GM23248 (cell line): ENCODE results near the gene GSDME. TPM values are rescaled to one million over a fixed set of nuclear protein-coding genes. Genes with fewer than 3 reads are reported as not detected.

Experiments
- DNase-seq: peaks from one replicate; pipeline ENCODE4 v3.0.0-alpha.2; 2015
- H2AFZ ChIP-seq: fragments of 200-600 bp; sonication (generic); 2 replicates; pipeline ENCODE4 v1.6.1; 2016; ENCODE audit warnings: antibody characterized with exemption
- H3F3A ChIP-seq: fragments of 200-600 bp; sonication (generic); 2 replicates; pipeline ENCODE4 v1.6.1; 2016; ENCODE audit warnings: mild to moderate bottlenecking, antibody characterized with exemption, mixed run types; ENCODE audit not compliant: insufficient read depth
- H3K27ac ChIP-seq: fragments of 200-600 bp; sonication (generic); 2 replicates; pipeline ENCODE4 v1.5.1; 2016; ENCODE audit warnings: mild to moderate bottlenecking
- H3K27me3 ChIP-seq: fragments of 200-600 bp; sonication (generic); replicated peaks from 2 replicates; pipeline ENCODE4 v1.6.1; 2016; ENCODE audit warnings: mild to moderate bottlenecking; ENCODE audit not compliant: insufficient read depth
- H3K36me3 ChIP-seq: fragments of 200-600 bp; sonication (generic); 2 replicates; pipeline ENCODE4 v1.6.1; 2016; ENCODE audit warnings: low read depth, mild to moderate bottlenecking
- H3K4me1 ChIP-seq: fragments of 200-600 bp; sonication (generic); 2 replicates; pipeline ENCODE4 v1.6.1; 2016; ENCODE audit warnings: mild to moderate bottlenecking; ENCODE audit not compliant: insufficient read depth
- H3K4me2 ChIP-seq: fragments of 200-600 bp; sonication (generic); one replicate; pipeline ENCODE4 v1.6.1; 2016; ENCODE audit warnings: mild to moderate bottlenecking; ENCODE audit not compliant: unreplicated experiment
- H3K4me3 ChIP-seq: fragments of 200-600 bp; sonication (generic); 2 replicates; pipeline ENCODE4 v1.5.1; 2016; ENCODE audit warnings: mild to moderate bottlenecking
- H3K79me2 ChIP-seq: fragments of 200-600 bp; sonication (generic); 2 replicates; pipeline ENCODE4 v1.6.1; 2016; ENCODE audit warnings: mild to moderate bottlenecking; ENCODE audit not compliant: insufficient read depth
- H3K9ac ChIP-seq: fragments of 200-600 bp; sonication (generic); 2 replicates; pipeline ENCODE4 v1.6.1; 2016; ENCODE audit warnings: mild to moderate bottlenecking
- H3K9me2 ChIP-seq: fragments of 200-600 bp; sonication (generic); 2 replicates; pipeline ENCODE4 v1.6.1; 2016; ENCODE audit warnings: mixed run types, mild to moderate bottlenecking, moderate library complexity; ENCODE audit not compliant: insufficient read depth
- H3K9me3 ChIP-seq: fragments of 200-600 bp; sonication (generic); one replicate; pipeline ENCODE4 v1.6.1; 2017; ENCODE audit warnings: low read depth
- H4K20me1 ChIP-seq: fragments of 200-600 bp; sonication (generic); 2 replicates; pipeline ENCODE4 v1.6.0; 2016; ENCODE audit not compliant: insufficient read depth
- EZH2 ChIP-seq: fragments of 200-600 bp; sonication (generic); IDR thresholded peaks from 2 replicates; pipeline ENCODE4 v1.6.1; 2018; ENCODE audit warnings: antibody characterized with exemption, mild to moderate bottlenecking; ENCODE audit not compliant: insufficient read depth, poor library complexity, severe bottlenecking
- EZH2phosphoT487 ChIP-seq: fragments of 200-600 bp; sonication (generic); IDR thresholded peaks from 2 replicates; pipeline ENCODE4 v1.6.1; 2018; ENCODE audit warnings: antibody characterized with exemption, moderate library complexity, mild to moderate bottlenecking, low read depth; ENCODE audit not compliant: insufficient read depth
- WGBS, 2 experiments: methylation state at CpG; one replicate each; pipeline ENCODE4 v1.1.6; 2015 to 2017; ENCODE audit warnings: low lambda C conversion rate in 2 of 2, low coverage in 1 of 2; ENCODE audit errors: missing lambda C conversion rate in 2 of 2; 5-methylcytosine and 5-hydroxymethylcytosine counted together
- in situ Hi-C: fragments of 300-500 bp; cut with MboI; formaldehyde crosslinking; loops from 2 replicates; pipeline ENCODE4 v1.15.0; 2020
- polyA plus RNA-seq: library from polyadenylated mRNA; unstranded; fragments of >200 nt; fragmentation: Nextera tagmentation; extraction: Ambion mirVana; gene quantifications from 2 replicates; pipeline ENCODE4 v1.2.1, GENCODE V29; 2016
- total RNA-seq: library from RNA; depleted of rRNA; stranded (reverse); fragments of >200 nt; shearing (Covaris generic); gene quantifications from 2 replicates; pipeline ENCODE4 v1.2.3, GENCODE V29; 2014

GSDME gene
- total and polyA plus RNA-seq, 2 experiments from 2014 or later, result 39.4 to 49.4 TPM

GRCh38 chr7:24728503-24729364 lies 28.5 kb downstream of the GSDME start:
- Histone ChIP-seq H4K20me1 (no peaks in the 10 kb centered on the region), H3K9ac (peak overlapping the region; percentile 6; the same call in 1 of the 2 replicates), H3K4me2 (peak overlapping the region; percentile 41), H3K9me2 (no peaks in the 10 kb centered on the region), H3K79me2 (peaks cover 8% of the 10 kb centered on the region), H3K4me3 (no peak overlapping the region), H3K27me3 (no peaks in the 10 kb centered on the region), H3K36me3 (no peaks in the 10 kb centered on the region), H3K4me1 (peaks cover 23% of the 10 kb centered on the region), H3F3A (peaks cover 10% of the 10 kb centered on the region), H2AFZ (no peak overlapping the region; the same call in 1 of the 2 replicates), H3K9me3 (no peaks in the 10 kb centered on the region), H3K27ac (peak overlapping the region; percentile 38)
- in situ Hi-C loops, result no loop called here
- peak; percentile 65 for DNase-seq
- WGBS, 2 experiments, result 37 to 40% methylated on average over 16 of the region's 16 CpGs
- TF ChIP-seq EZH2phosphoT487 (no peak), EZH2 (no peak)

GRCh38 chr7:24728121-24728500 lies 29.2 kb downstream of the GSDME start:
- Histone ChIP-seq H4K20me1 (no peaks in the 10 kb centered on the region), H3K4me3 (no peak overlapping the region), H3K79me2 (peaks cover 8% of the 10 kb centered on the region), H3K4me1 (peaks cover 18% of the 10 kb centered on the region), H3K27ac (no peak overlapping the region; the same call in 1 of the 2 replicates), H3F3A (peaks cover 9% of the 10 kb centered on the region), H3K9me2 (no peaks in the 10 kb centered on the region), H3K4me2 (no peak overlapping the region), H2AFZ (no peak overlapping the region), H3K27me3 (no peaks in the 10 kb centered on the region), H3K9ac (no peak overlapping the region), H3K9me3 (no peaks in the 10 kb centered on the region), H3K36me3 (no peaks in the 10 kb centered on the region)
- TF ChIP-seq EZH2phosphoT487 (no peak), EZH2 (no peak)
- whole genome bisulfite sequencing, 2 experiments, result 87 to 91% methylated on average over 7 of the region's 7 CpGs
- in situ Hi-C loops, result no loop called here
- DNase-seq, result no peak

- Histone ChIP-seq H3K9me2 (no peaks in the 10 kb centered on the region), H3K27me3 (no peaks in the 10 kb centered on the region), H3K9ac (no peak overlapping the region), H3K27ac (no peak overlapping the region), H3K4me2 (no peak overlapping the region), H3K9me3 (no peaks in the 10 kb centered on the region), H3K79me2 (peaks cover 7% of the 10 kb centered on the region), H3K4me1 (peaks cover 11% of the 10 kb centered on the region), H3K36me3 (no peaks in the 10 kb centered on the region), H2AFZ (no peak overlapping the region), H3F3A (peaks cover 6% of the 10 kb centered on the region), H3K4me3 (no peak overlapping the region), H4K20me1 (no peaks in the 10 kb centered on the region)
- no peak for TF ChIP-seq EZH2phosphoT487
- TF ChIP-seq EZH2, result no peak
- no peak for DNase-seq
- 87 to 88% methylated on average over 13 of the region's 13 CpGs for WGBS, 2 experiments
- in situ Hi-C loops, result no loop called here
Observed at GRCh38 chr7:24727154-24728120, 29.8 kb downstream of the GSDME start.

DNA sequence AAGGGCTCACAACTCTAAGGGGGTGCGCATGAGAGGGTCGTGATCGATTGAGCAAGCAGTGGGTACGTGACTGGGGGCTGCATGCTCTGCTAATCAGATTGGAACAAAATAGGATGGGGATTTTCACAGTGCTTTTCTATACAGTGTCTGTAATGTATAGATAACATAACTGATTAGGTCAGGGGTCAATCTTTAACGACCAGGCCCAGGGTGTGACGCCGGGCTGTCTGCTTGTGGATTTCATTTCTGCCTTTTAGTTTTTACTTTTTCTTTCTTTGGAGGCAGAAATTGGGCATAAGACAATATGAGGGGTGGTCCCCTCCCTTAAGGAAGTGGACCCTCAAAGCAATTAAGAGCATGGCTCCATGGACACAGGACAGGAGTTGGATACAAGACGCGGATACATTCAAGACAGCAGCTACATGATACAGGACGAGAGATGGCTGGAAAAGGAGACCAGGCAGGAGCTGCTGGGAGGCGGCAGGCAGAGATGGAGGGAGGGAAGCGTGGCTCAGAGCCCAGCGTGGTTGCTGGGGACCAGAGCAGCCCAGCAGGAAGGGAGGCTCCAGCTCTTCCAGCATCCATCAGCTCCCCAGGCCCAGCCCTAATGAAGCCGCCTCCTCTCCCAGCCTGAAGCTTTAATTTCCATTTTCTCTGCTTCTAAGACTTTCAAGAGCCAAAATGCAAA lies 31.6 kb downstream of the GSDME start:
- H4K20me1 ChIP-seq, result no peaks in the 10 kb centered on the region
- in situ Hi-C loops, result no loop called here
- no peak overlapping the region for H3K27ac ChIP-seq
- H3K4me2 ChIP-seq, result no peak overlapping the region
- no peaks in the 10 kb centered on the region for H3K36me3 ChIP-seq
- no peak for DNase-seq
- 98% methylated on average over 14 of the region's 14 CpGs for WGBS, 2 experiments
- H3K9ac ChIP-seq, result no peak overlapping the region
- no peak overlapping the region for H3K4me3 ChIP-seq
- H3K79me2 ChIP-seq, result no peaks in the 10 kb centered on the region; the same call in none of the 2 replicates
- TF ChIP-seq EZH2, result no peak
- TF ChIP-seq EZH2phosphoT487, result no peak
- no peaks in the 10 kb centered on the region for H3F3A ChIP-seq
- H3K4me1 ChIP-seq, result peaks cover 14% of the 10 kb centered on the region
- no peak overlapping the region for H2AFZ ChIP-seq
- no peaks in the 10 kb centered on the region for H3K27me3 ChIP-seq
- H3K9me3 ChIP-seq, result no peaks in the 10 kb centered on the region
- no peaks in the 10 kb centered on the region for H3K9me2 ChIP-seq
